Osteocyte (in vitro differentiated cells): Measurements from ENCODE around the gene RPRD1B. TPM values are rescaled to one million over a fixed set of nuclear protein-coding genes. Genes with fewer than 3 reads are reported as not detected.

Experiments
- DNase-seq: peaks from one replicate; pipeline ENCODE4 v3.0.0; 2021; ENCODE audit warnings: mixed read lengths; ENCODE audit not compliant: unreplicated experiment; ENCODE audit errors: extremely low spot score
- H3K27ac Mint-ChIP-seq: one replicate; pipeline ENCODE4 v1.8.0; 2021; ENCODE audit warnings: mild to moderate bottlenecking, mixed read lengths; ENCODE audit not compliant: unreplicated experiment
- H3K27me3 Mint-ChIP-seq: one replicate; pipeline ENCODE4 v1.8.0; 2021; ENCODE audit warnings: mixed read lengths; ENCODE audit not compliant: unreplicated experiment
- H3K36me3 Mint-ChIP-seq: one replicate; pipeline ENCODE4 v1.8.0; 2021; ENCODE audit warnings: mixed read lengths; ENCODE audit not compliant: unreplicated experiment
- H3K4me1 Mint-ChIP-seq: one replicate; pipeline ENCODE4 v1.8.0; 2021; ENCODE audit warnings: mixed read lengths; ENCODE audit not compliant: unreplicated experiment
- H3K4me3 Mint-ChIP-seq: one replicate; pipeline ENCODE4 v1.8.0; 2021; ENCODE audit warnings: mild to moderate bottlenecking, moderate library complexity, mixed read lengths; ENCODE audit not compliant: unreplicated experiment
- H3K9me3 Mint-ChIP-seq: one replicate; pipeline ENCODE4 v1.8.0; 2021; ENCODE audit warnings: mixed read lengths; ENCODE audit not compliant: unreplicated experiment
- CTCF ChIP-seq: fragments of 200-600 bp; sonication (generic); IDR thresholded peaks from 2 replicates; pipeline ENCODE4 v1.5.0; 2021; ENCODE audit warnings: antibody characterized with exemption, mild to moderate bottlenecking, moderate library complexity
- total RNA-seq: library from RNA; stranded (reverse); gene quantifications from 2 replicates; pipeline ENCODE4 v1.2.1, GENCODE V29; 2021

Gene RPRD1B
- total RNA-seq, 1 donor from 2014 or later = 28.5 TPM

GRCh38 chr20:38065764-38066375, 32.3 kb downstream of the RPRD1B start:
- Mint-ChIP-seq H3K36me3 (peaks cover 42% of the 10 kb centered on the region), H3K4me1 (peaks cover 8% of the 10 kb centered on the region), H3K9me3 (no peaks in the 10 kb centered on the region), H3K4me3 (no peak overlapping the region), H3K27me3 (no peaks in the 10 kb centered on the region), H3K27ac (no peak overlapping the region)
- DNase-seq = no peak
- TF ChIP-seq CTCF = no peak

GRCh38 chr20:38066969-38067716, 33.6 kb downstream of the RPRD1B start:
- H3K27ac Mint-ChIP-seq = peak overlapping the region; percentile 28
- peaks cover 55% of the 10 kb centered on the region for H3K36me3 Mint-ChIP-seq
- H3K4me1 Mint-ChIP-seq = peaks cover 8% of the 10 kb centered on the region
- no peak for TF ChIP-seq CTCF
- no peak for DNase-seq
- H3K9me3 Mint-ChIP-seq = no peaks in the 10 kb centered on the region
- H3K27me3 Mint-ChIP-seq = no peaks in the 10 kb centered on the region
- H3K4me3 Mint-ChIP-seq = no peak overlapping the region

GRCh38 chr20:38067717-38068365, 34.3 kb downstream of the RPRD1B start:
- Mint-ChIP-seq H3K27me3 (no peaks in the 10 kb centered on the region), H3K4me1 (peaks cover 15% of the 10 kb centered on the region), H3K9me3 (no peaks in the 10 kb centered on the region), H3K4me3 (no peak overlapping the region), H3K27ac (no peak overlapping the region), H3K36me3 (peaks cover 57% of the 10 kb centered on the region)
- no peak for TF ChIP-seq CTCF
- no peak for DNase-seq

GRCh38 chr20:38072898-38073297, 39.4 kb downstream of the RPRD1B start:
- no peak overlapping the region for H3K4me3 Mint-ChIP-seq
- no peaks in the 10 kb centered on the region for H3K27me3 Mint-ChIP-seq
- TF ChIP-seq CTCF = no peak
- H3K36me3 Mint-ChIP-seq = peaks cover 41% of the 10 kb centered on the region
- no peak for DNase-seq
- H3K9me3 Mint-ChIP-seq = no peaks in the 10 kb centered on the region
- peaks cover 42% of the 10 kb centered on the region for H3K4me1 Mint-ChIP-seq
- H3K27ac Mint-ChIP-seq = peak overlapping the region; percentile 73
